ENCODE results near the gene PRKCE.

The PRKCE gene

DNA sequence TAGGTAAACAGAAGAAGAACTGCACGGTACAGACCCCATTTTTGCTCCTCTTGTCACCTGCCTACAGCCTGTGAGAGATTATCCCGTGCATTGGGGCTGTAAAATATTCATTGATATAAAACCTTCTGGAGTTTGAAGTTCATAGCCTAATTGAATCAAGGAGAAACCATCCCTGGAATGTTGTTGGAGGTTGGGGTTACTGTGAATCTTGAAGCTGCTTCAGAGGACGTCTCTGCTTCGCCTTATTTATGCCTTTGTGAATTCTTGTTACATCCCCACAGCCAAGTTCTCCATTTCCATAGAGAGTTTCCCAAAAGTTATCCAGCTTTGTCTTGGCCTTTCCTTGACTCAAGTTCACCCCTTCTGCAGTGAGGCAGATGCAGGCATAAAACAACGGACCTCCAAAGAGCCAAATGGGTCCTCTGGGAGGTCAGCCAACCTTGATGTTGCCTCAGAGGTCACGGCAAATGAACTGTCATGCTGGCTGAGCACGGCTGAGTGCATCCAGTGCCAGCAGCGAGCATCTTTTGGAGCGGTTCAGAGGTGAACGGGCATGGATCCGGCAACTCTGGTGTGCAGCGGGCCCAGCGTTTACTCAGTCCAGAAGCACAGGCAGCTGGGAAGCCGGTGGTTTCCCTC is 317.6 kb downstream of the PRKCE start:
- no peaks in the 10 kb centered on the region for H3K27me3 ChIP-seq (ENCODE audit: control insufficient read depth, insufficient read depth, low read length)
- no peak overlapping the region for H3K9ac ChIP-seq (ENCODE audit: low read length)
- H3K4me1 ChIP-seq (ENCODE audit: control insufficient read depth, insufficient read depth, low read length), result peaks cover 13% of the 10 kb centered on the region
- no peaks in the 10 kb centered on the region for H3K36me3 ChIP-seq (ENCODE audit: control insufficient read depth, insufficient read depth, low read length)
- H3K9me3 ChIP-seq (ENCODE audit: control insufficient read depth, low read length), result no peaks in the 10 kb centered on the region
- no peak overlapping the region for H3K4me3 ChIP-seq (ENCODE audit: low read length)

DNA sequence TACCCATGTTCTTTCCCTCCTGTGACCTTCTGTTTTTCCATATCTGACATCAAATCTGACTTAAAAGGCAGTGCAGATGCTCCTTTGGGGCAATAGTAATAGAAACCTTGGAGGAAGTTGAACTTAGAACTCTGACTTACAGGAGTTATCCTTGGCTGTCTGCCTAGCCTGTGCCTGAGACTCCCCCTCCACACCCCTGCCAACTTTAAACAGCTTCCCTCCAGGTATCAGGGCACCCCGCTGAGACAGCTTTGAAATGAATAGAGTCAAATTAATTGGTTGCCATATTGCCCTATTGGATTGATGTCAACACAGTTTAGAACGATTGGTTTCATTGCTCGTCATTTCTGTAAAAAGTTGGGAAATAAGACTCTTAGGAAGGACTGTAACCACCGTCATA is 322.0 kb downstream of the PRKCE start:
- H3K9me3 ChIP-seq (ENCODE audit: control insufficient read depth, low read length), result no peaks in the 10 kb centered on the region
- no peaks in the 10 kb centered on the region for H3K4me1 ChIP-seq (ENCODE audit: control insufficient read depth, insufficient read depth, low read length)
- H3K27me3 ChIP-seq (ENCODE audit: control insufficient read depth, insufficient read depth, low read length), result no peaks in the 10 kb centered on the region
- no peak overlapping the region for H3K4me3 ChIP-seq (ENCODE audit: low read length)
- no peak overlapping the region for H3K9ac ChIP-seq (ENCODE audit: low read length)
- H3K36me3 ChIP-seq (ENCODE audit: control insufficient read depth, insufficient read depth, low read length), result no peaks in the 10 kb centered on the region

DNA sequence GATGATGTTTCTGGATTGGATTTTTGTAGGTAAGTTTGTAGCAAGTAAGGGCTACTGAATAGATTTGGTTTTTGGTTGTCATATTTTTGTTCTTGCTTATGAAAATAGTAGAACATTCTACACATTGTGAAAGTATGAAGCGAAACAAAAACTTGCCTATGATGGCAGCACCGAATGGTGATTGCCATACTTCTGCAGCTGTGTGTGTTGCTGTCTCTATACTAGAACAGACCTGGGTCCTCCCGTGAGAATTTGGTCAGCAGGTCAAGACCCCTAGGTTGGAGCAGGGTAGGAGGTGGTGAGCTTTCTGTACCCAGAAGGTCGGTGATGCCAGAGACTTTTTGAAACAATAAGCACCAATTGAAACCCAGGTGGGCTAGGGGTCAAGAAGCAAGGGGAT is 322.6 kb downstream of the PRKCE start:
- Histone ChIP-seq H3K36me3 (ENCODE audit: control insufficient read depth, insufficient read depth, low read length) (no peaks in the 10 kb centered on the region), H3K4me3 (ENCODE audit: low read length) (no peak overlapping the region), H3K4me1 (ENCODE audit: control insufficient read depth, insufficient read depth, low read length) (no peaks in the 10 kb centered on the region), H3K27me3 (ENCODE audit: control insufficient read depth, insufficient read depth, low read length) (no peaks in the 10 kb centered on the region), H3K9ac (ENCODE audit: low read length) (no peak overlapping the region), H3K9me3 (ENCODE audit: control insufficient read depth, low read length) (no peaks in the 10 kb centered on the region)

DNA sequence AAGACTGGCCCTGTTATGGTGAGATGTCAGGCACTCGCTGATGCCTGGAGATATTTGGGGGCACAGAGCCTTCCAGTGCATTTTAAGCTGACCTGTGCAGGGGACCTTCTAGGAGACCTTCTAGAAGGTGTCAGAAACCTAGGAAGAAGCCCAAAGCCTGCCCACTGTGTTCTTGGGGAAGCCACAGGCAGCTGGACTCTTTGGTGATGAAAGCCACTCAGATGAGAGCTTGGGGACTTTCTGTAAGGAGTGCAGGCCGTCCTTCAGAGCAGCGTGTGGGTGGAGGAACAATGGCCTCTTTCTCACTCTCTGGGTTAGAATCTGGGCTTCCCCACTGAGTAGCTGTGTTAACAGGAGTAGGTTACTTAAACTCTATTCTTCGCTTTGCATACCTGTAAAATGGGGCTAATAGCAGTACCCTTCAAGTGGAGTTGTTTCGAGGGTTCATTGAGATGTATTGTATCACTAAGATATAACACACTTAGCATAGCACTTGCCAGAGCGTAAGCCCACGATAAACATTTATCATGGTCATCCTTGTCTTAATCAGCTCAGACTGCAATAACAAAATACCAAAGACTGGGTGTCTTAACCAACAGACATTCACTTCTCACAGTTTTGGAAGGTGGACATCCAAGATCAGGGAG is 323.4 kb downstream of the PRKCE start:
- H3K9me3 ChIP-seq (ENCODE audit: control insufficient read depth, low read length), result no peaks in the 10 kb centered on the region
- no peaks in the 10 kb centered on the region for H3K4me1 ChIP-seq (ENCODE audit: control insufficient read depth, insufficient read depth, low read length)

DNA sequence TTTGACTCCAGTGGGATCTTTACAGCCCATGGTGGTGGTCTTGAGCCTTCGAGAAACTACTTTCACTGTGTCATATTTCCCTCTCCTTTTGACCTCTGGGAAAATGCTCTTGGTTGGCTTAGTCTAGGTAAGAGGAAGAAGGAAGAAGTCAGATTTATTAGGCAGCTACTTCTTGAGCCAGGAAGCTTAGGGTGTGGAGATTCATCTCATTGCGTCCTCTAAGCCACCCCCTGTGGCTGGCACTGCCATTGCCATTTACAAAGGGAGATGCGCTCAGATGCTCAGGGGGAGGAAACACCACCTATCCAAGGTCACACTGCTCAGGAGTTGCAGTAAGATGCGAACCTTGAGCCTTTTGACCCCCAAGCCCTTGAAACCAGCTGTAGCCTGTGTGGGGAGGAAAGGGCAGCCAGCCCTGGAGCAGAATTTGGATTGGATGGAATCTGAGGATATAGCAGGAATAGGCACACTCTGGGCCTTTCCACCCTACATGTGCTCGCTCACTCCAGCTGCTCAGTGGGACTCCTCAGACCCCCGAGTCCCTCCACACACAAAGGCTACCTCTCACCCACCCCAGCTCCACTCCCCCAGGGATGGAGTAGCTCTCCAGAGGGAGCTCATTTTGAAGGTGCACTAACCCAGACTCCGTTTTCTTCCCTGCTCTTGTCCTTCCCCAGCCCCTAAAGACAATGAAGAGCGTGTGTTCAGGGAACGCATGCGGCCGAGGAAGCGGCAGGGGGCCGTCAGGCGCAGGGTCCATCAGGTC is 324.5 kb downstream of the PRKCE start:
- Histone ChIP-seq H3K4me1 (ENCODE audit: control insufficient read depth, insufficient read depth, low read length) (no peaks in the 10 kb centered on the region), H3K9ac (ENCODE audit: low read length) (no peak overlapping the region), H3K27me3 (ENCODE audit: control insufficient read depth, insufficient read depth, low read length) (no peaks in the 10 kb centered on the region), H3K9me3 (ENCODE audit: control insufficient read depth, low read length) (no peaks in the 10 kb centered on the region), H3K4me3 (ENCODE audit: low read length) (no peak overlapping the region), H3K36me3 (ENCODE audit: control insufficient read depth, insufficient read depth, low read length) (no peaks in the 10 kb centered on the region)

More for the DNA sequence above, 323.4 kb downstream of the PRKCE start:
- Histone ChIP-seq H3K9ac (ENCODE audit: low read length) (no peak overlapping the region), H3K27me3 (ENCODE audit: control insufficient read depth, insufficient read depth, low read length) (no peaks in the 10 kb centered on the region), H3K4me3 (ENCODE audit: low read length) (no peak overlapping the region), H3K36me3 (ENCODE audit: control insufficient read depth, insufficient read depth, low read length) (no peaks in the 10 kb centered on the region)

DNA sequence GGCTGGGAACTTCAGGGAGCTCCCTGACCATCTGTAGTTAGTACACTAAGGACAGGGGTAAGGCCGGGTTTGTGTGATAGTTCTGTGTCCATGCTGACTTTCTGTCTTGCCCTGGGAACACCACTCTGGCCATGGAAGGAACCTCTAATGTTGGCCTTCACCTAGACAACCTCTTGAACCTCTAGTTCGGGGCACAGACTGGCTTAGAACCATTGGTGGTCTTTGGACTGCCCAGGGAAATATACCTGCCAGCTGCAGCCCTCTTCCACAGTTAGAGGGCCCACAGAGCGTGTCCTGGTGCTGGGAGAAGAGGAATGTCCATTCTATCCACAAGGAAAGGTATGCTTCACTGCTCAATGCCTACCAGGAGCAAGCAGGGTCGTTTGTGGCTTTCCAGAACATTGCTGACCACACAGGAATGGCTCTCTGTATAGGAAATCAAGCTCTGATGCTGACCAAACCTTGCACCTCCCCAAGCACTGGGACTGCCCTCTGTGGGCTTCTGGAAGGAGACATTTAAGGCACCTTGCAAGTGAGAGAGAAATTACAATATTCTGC is 326.9 kb downstream of the PRKCE start:
- no peaks in the 10 kb centered on the region for H3K27me3 ChIP-seq (ENCODE audit: control insufficient read depth, insufficient read depth, low read length)
- no peaks in the 10 kb centered on the region for H3K36me3 ChIP-seq (ENCODE audit: control insufficient read depth, insufficient read depth, low read length)
- no peaks in the 10 kb centered on the region for H3K4me1 ChIP-seq (ENCODE audit: control insufficient read depth, insufficient read depth, low read length)
- no peak overlapping the region for H3K4me3 ChIP-seq (ENCODE audit: low read length)
- no peak overlapping the region for H3K9ac ChIP-seq (ENCODE audit: low read length)
- no peaks in the 10 kb centered on the region for H3K9me3 ChIP-seq (ENCODE audit: control insufficient read depth, low read length)

DNA sequence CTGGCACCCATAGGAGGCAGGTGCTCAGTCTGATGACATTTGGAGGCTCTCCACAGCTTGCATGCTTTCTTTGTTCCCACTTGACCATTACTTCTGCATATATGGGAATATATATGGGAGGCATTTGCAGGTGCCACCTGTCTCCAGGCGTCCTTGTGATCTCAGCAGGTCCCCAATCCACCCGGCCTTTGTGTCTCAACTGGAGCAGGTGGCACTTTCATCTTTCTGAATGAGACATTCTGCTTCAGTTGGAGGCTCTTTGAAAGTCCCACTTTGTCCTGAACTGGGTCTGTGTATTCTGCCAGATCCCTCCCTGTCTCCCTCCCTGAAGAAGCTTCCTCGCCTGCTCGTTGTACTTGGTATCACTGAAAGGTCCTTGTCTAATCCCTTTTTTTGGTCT is 327.6 kb downstream of the PRKCE start:
- no peak overlapping the region for H3K4me3 ChIP-seq (ENCODE audit: low read length)
- no peak overlapping the region for H3K9ac ChIP-seq (ENCODE audit: low read length)
- H3K36me3 ChIP-seq (ENCODE audit: control insufficient read depth, insufficient read depth, low read length), result no peaks in the 10 kb centered on the region
- H3K27me3 ChIP-seq (ENCODE audit: control insufficient read depth, insufficient read depth, low read length), result no peaks in the 10 kb centered on the region
- H3K9me3 ChIP-seq (ENCODE audit: control insufficient read depth, low read length), result no peaks in the 10 kb centered on the region
- no peaks in the 10 kb centered on the region for H3K4me1 ChIP-seq (ENCODE audit: control insufficient read depth, insufficient read depth, low read length)

DNA sequence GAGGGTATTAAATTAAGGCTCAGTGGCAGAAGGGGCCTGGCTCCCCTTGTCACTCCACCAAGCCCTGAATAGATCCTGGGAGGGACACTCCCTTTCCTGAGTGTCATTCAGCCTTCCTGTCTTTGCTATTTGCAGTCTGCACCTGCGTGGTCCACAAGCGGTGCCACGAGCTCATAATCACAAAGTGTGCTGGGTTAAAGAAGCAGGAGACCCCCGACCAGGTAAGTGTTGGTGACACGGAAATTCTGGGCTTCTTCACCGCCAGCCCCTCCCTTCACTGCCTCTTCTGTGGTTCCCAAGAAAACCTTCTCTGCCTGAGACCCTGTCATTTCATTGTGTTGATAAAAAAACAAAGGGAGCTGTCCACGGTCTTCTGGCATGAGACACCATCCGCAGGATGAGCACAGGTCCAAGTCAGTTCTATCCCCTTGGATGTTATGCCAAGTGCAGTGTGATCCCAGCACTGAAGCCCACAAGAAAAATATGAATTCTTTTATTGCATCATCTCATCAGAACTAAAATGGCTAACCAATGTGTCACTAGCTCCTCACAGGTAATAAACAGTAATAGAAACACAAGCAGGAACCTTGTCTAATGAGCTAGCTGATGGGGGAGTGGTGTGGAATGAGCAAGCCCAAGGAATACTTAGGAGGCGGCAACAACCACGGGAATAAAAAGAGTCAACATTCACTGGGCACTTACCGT is 328.8 kb downstream of the PRKCE start:
- H3K9ac ChIP-seq (ENCODE audit: low read length), result no peak overlapping the region
- no peaks in the 10 kb centered on the region for H3K36me3 ChIP-seq (ENCODE audit: control insufficient read depth, insufficient read depth, low read length)
- H3K4me3 ChIP-seq (ENCODE audit: low read length), result no peak overlapping the region
- no peaks in the 10 kb centered on the region for H3K4me1 ChIP-seq (ENCODE audit: control insufficient read depth, insufficient read depth, low read length)
- H3K27me3 ChIP-seq (ENCODE audit: control insufficient read depth, insufficient read depth, low read length), result no peaks in the 10 kb centered on the region
- H3K9me3 ChIP-seq (ENCODE audit: control insufficient read depth, low read length), result no peaks in the 10 kb centered on the region

DNA sequence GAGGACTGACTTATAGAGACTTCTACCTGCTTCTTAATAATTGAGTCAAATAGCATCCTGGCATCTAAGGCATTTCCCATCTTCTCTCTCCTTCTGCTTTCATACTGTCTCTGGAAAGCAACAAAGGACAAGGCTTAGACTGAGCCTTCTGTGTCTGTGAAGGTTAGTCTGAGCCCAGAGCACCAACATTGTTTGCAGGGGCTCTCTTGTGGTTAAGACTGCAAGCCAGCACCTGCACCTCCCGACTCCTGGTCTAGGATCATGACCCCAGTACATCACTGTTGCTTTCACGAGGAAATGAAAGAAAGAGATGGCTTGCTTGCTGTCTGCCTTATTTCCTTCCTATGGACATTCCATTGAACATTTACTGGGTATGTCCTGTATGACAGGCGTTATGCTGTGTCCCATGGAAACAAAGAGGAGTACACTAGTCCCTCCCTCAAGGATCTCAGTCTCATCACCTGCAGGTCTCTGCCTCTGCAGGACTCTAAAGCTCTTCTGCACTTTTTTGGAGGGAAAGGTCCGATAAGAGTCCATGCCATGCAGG is 330.0 kb downstream of the PRKCE start:
- H3K4me1 ChIP-seq (ENCODE audit: control insufficient read depth, insufficient read depth, low read length), result no peaks in the 10 kb centered on the region
- H3K27me3 ChIP-seq (ENCODE audit: control insufficient read depth, insufficient read depth, low read length), result no peaks in the 10 kb centered on the region
- H3K9ac ChIP-seq (ENCODE audit: low read length), result no peak overlapping the region
- H3K9me3 ChIP-seq (ENCODE audit: control insufficient read depth, low read length), result no peaks in the 10 kb centered on the region
- H3K4me3 ChIP-seq (ENCODE audit: low read length), result no peak overlapping the region
- no peaks in the 10 kb centered on the region for H3K36me3 ChIP-seq (ENCODE audit: control insufficient read depth, insufficient read depth, low read length)

DNA sequence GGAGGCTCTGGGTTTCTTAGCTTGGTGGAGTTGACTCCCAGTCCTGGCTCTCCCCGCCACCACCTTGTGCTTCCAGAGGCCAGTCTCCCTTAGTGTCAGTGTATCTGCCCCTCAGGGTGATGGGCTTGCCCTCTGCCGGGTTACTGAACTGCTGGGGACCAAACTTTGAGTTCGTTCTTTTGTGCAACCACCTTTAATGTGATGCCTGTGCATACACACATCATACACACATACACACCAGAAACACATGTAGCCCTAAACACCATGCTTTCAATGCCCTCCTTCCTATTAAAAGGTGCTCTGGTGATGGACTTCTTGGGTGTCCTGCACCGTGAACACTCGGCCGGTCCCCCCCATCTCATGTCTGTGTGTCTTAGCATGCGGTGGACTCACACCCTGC is 330.6 kb downstream of the PRKCE start:
- Histone ChIP-seq H3K4me3 (ENCODE audit: low read length) (no peak overlapping the region), H3K9me3 (ENCODE audit: control insufficient read depth, low read length) (no peaks in the 10 kb centered on the region), H3K36me3 (ENCODE audit: control insufficient read depth, insufficient read depth, low read length) (no peaks in the 10 kb centered on the region), H3K9ac (ENCODE audit: low read length) (no peak overlapping the region), H3K27me3 (ENCODE audit: control insufficient read depth, insufficient read depth, low read length) (no peaks in the 10 kb centered on the region), H3K4me1 (ENCODE audit: control insufficient read depth, insufficient read depth, low read length) (no peaks in the 10 kb centered on the region)

DNA sequence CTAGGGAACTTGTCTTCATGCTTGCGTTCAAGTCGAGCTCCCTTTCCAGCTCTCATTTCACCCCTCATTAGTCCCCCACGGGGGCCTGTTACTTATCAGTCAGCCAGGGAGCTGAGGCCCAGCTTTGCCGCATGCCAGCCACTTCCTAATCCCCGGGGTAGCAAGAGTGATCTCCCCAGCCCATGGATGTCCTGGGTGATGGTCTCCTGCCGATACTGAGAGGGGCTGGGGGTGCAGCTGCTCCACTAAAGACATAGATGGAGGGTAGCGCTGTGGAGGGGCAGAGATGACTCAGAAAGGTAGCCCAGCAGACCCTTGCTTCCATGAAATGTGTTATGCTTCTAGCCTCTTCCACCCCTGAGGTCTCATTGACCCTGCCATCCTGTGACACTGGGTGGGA is 331.7 kb downstream of the PRKCE start:
- H3K36me3 ChIP-seq (ENCODE audit: control insufficient read depth, insufficient read depth, low read length), result no peaks in the 10 kb centered on the region
- H3K9ac ChIP-seq (ENCODE audit: low read length), result no peak overlapping the region
- no peaks in the 10 kb centered on the region for H3K4me1 ChIP-seq (ENCODE audit: control insufficient read depth, insufficient read depth, low read length)
- H3K27me3 ChIP-seq (ENCODE audit: control insufficient read depth, insufficient read depth, low read length), result no peaks in the 10 kb centered on the region
- H3K9me3 ChIP-seq (ENCODE audit: control insufficient read depth, low read length), result no peaks in the 10 kb centered on the region
- no peak overlapping the region for H3K4me3 ChIP-seq (ENCODE audit: low read length)
